NCI-H774 (cell line): Measurements from ENCODE around the gene ITGBL1.

Experiments used
- DNase-seq: peaks from one replicate; lab custom pipeline; 2025; lab: John Stamatoyannopoulos, UW

The ITGBL1 gene

DNA sequence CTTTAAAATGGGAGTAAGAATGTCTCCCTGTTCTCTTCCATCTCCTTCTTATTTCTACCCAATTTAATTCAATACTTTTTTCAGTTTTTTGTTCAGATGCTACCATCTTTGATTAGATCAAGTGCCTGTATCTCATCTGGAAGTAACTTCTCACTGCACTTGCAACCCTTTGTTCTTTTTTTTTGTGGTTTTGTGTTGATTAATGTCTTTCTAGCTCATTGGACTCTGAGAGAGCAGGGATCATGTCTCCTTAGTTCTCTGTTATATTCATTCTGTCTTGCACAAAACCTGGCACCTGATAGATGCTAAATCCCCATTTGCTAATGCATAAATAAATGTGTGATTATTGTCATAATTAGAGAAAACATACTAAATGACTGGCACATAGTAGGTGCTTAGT is 834 bp upstream of the ITGBL1 start:
- DNase-seq: no peak

DNA sequence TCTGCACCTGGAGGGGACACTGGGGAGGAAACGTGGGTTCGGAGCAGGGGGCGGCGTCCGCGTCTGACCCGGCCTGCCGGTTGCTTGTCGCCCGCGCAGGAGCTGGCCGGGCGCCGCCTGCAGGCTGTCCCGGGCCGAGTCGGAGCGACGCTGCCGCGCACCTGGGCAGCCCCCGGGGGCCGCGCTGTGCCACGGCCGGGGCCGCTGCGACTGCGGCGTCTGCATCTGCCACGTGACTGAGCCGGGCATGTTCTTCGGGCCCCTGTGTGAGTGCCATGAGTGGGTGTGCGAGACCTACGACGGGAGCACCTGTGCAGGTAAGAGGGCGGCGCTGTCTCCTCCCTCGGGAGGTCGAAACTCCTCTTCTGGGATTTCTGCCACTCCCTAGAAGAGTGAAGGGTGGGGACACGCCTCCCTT is 1.3 kb downstream of the ITGBL1 start:
- no peak for DNase-seq

DNA sequence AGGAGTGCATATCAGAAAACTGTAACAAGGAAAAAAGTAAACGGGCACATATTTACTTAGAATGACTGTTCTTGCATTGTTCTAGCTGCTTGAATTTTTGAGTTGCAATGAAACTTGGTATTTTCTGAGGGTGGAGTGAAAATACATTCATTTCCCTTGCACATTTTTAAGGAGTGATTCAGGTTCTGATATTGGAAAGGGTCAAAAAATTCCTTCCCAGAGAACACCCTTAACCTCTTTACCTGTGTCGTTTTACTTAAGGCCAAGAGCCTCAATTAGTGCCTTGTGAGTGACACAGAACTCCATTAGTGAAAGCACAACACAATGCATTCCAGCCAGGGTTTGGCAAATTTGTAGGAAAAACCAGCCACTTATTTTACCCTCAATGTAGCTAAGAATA is 2.3 kb downstream of the ITGBL1 start:
- DNase-seq: no peak

DNA sequence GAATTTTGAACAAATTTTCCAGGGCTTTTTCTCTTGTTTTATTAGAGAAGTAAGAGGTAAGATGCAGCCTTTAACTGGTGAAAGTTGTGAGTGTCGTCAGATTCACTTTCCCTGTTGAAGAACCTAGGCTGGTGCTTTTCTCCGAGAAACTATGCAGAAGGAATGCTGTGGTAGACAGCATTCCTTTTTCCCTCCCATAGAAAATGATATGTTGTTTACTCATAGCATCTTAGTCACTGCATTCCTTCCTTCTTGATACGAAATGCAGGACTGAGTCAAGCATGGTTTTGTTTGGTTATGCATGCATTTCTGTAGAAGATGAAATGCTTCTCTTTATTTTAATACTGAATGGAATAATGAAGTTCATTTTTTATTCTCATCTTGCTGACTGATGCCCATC is 3.4 kb downstream of the ITGBL1 start:
- DNase-seq: no peak

DNA sequence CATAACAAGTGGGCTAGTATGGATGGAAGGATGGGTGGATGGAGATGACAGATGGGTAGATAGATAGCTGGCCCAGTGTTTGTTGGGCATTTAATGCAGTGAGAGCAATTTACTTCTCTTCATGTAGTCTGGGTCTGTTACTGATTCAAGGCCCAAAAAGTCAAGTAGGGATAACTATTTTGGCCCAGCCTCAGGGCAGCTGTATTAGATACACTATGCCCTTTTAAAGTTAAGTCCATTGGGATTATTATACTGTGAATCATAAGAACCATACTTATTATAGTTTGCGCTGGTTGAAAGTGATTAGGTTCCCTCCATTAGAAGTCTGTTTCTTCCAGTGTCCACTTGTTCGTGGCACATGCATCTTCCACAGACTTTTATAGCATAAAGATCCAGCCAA is 4.7 kb downstream of the ITGBL1 start:
- DNase-seq: no peak

DNA sequence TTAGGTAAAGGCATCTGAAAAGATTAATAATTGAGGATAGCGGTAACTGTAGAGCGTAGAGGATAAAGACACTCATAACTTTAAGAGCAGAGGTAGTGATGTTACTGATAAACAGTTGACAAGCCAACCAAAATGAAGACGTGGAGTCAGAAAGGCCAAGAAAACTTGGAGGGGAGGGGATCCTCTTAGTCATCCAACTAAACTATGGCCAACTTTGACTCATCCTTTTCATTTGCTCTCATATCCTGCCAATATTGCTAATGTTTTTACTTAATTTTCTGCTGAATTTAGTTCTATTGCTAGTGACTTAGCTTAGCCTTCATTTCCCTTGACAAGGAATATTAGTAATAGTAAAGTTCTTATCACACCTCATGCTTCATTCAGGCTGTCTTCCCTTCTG is 13.4 kb downstream of the ITGBL1 start:
- no peak for DNase-seq

DNA sequence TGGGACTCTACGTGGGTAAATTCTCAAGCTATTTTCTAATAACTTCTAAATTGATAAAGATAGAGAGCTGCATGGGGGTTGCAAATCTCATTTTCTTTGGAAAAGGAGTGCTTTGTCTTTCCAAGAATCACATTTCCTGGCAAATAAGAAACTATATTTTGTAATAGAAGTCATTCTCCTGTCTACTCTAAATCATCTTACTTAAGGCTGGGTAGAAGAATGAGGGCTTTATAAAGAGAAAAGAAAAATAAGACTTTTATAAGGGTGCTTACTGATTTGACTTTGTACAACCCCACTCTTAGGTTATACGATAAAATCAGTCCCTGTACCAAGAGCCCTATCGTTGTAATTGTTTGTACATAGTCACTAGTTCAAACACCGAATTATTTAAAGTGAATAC is 14.9 kb downstream of the ITGBL1 start:
- no peak for DNase-seq

DNA sequence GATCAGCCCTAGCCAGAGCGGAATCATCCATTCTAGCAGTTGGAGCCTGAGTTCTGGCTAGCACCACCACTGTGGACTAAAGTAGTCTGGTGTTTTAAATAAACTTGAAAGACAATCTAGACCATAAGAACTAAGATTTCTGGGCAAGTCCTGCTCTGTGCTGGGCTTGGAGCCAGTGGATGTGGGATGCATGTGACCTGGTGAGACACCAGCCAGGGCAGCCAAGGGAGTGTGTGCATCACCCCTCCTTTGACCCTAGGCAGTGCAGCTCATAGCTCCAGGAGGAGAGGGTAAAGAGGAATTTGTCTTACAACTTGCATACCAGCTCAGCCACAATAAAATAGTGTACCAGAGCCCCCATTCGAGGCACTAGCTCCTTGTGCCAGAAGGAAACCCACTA is 21.0 kb downstream of the ITGBL1 start:
- no peak for DNase-seq

DNA sequence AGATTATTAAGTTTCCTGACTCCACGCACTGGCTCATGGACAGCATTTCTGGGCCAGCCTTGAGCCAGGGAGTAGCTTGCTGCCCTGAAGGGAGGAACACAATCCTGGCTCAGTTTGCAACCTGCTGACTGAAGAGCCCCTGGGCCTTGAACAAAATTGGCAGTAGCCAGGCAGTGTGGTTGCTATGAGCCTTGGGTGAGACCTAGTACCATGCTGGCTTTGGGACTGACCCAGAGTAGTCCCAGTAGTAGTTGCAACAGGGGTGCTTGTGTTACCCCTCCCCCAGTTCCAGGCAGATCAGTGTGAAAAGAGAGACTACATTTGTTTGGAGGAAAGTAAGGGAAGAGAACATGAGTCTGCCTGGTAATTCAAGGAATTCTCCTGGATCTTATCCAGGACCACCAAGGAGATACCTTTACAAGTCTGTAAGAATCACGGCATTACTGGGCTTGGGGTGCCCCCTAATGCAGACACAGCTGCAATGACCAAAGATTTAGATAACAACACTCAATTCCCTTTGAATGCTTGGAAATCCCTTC is 22.0 kb downstream of the ITGBL1 start:
- no peak for DNase-seq

DNA sequence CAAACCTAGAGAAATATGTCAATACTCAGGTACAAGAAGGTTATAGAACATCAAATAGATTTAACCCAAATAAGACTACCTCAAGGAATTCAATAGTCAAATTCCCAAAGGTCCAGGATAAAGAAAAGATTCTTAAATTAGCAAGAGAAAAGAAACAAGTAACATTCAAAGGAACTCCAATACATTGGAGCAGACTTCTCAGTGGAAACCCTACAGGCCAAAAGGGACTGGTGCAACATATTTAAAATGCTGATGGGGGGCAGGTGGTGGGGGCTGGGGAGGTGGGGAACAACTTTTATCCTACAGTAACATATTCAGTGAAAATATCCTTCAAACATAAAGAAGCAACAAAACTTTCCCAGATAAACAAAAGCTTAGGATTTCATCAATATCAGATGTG is 23.1 kb downstream of the ITGBL1 start:
- DNase-seq: no peak

DNA sequence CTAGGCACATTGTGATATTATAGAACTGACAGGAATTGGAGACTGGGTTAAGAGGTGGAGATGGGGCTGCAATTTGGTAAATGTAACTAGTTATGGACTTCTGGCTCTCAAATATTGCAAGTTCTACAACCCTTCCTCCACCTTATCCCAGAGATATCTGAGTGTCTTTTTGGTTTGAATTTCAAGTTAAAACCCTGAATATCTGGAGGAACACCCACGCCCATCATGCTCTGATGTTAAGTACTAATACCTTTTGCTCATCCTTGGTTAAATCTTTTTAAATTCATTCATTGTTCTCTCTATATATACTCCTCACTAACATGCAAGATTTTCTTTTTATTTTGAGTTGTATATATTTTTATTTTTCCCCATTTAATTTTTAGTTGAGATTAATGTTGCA is 28.9 kb downstream of the ITGBL1 start:
- no peak for DNase-seq

DNA sequence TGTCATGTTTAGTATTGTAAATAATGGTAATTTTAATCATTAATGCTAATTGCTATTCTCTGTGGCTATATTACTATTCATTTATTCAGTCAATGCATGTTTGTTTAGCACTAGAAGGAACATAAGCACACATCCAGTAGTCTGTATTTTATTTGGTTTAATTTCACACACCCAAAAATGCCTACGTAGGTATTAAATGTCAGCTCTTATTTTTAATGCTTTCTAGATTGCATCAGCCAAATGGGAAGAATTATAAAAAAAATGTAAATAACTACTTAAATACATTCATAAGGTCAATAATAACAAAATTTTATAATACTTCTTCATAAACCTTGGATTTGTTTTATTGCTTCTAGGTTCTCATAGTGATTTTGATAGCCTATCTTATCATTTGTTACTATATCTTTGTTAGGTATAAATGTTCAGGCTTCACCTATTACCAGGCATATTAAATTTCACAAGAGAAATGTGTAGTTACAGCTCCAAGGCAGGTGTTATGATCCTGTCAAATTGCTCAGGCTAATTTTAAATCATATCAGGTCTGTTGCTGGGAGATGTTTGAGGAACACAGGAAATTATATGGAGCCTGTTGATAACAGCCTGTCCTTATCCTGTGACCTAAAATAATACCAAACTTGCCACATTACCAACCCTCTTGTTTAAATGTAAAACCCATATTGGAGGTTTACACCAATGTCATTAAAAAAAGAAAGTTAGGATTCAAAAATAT is 34.4 kb downstream of the ITGBL1 start:
- no peak for DNase-seq

DNA sequence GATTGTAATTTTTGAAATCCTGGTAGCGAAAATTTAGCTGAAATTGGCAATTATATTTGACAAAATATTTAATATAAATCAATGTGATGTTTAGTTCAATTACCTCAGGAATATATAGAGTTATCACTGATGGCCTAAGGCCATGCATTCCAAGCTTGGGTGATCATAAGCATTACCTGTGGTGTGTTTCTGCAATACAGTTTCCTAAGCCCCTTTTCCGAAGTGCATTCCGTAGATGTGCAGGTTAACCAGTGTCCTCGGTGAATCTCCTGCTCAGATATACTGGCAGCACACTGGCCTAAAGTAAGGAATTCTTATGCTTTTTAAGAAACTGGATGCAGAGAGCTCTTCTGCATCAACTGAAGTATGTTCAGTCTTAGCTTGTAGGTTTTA is 35.0 kb downstream of the ITGBL1 start:
- no peak for DNase-seq

DNA sequence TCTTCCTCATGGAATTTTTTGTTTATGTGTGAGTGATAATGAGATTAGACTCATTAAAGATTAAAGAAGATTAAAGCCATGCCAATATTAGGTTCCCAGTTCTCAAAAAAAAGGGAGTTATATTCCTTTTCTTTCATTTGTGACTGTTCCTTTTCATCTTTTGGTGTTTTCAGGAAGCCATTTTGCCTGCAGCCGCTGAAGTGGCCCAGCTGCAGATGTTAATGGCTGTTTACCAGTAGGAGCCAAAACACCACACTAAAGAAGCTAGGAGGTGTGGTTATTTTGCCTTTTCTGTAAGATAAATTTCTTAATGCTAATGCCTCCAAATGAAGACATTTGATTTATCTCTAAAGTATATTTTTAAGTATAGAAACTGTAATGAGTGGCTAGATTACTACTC is 36.3 kb downstream of the ITGBL1 start:
- DNase-seq: no peak

DNA sequence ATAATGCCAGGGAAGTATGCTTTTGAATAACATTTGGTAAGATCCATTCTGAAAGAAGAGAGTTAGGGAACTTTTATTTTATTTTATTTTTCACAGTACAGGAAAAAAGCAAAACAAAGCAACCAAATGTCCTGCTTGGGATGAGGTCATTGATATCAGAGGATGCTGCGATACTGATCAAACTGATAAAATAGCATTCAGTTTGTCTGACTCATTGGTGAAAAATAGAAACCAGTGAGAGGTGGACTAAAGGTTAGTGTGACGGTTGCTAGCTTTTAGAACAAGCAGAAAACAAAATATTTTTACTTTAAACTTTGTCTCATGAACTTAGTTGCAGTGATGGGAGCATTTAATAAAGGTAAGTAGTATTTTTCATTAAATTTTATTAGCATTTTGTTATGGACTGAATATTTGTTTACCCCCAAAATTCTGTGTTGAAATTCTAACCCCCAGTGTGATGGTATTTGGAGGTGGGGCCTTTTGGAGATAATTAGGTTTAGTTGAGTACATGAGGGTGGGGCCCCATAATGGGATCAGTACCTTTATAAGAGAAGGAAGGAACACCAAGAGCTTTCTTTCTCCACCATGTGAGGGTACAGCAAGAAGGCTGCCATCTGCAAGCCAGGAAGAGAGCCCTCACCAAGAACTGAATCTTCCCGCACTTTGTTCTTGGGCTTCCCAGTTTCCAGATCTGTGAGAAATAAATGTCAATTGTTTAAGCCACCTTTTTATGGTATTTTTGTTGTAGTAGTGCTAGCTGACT is 37.3 kb downstream of the ITGBL1 start:
- no peak for DNase-seq

DNA sequence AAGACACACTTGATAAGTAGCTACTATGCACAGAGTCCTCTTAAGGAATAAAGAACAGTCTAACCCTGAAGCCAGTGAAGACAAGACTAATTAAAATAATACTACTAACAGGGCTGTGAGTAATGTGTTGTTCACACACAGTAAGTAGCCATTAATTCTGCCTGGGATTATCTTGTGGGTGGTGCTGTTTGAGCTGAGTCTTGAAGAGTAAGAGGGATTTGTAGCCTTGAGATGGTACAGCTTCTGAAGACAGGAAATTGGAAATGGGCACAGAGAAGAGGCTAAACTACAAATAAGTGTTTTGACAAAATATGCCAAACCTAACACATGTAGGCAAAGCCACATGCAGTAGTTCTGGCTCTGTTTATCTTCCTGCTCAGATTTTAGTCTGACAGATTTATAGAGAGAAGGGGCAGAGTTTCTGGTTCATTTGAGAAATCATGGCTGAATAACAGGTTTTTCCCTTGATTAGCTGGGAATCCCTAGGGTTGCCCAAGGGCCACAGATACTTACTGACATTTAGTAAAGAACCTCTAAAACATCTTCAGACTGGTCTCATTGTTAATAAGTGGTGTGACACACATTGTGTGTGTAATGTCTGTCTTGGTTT is 38.0 kb downstream of the ITGBL1 start:
- DNase-seq: no peak

DNA sequence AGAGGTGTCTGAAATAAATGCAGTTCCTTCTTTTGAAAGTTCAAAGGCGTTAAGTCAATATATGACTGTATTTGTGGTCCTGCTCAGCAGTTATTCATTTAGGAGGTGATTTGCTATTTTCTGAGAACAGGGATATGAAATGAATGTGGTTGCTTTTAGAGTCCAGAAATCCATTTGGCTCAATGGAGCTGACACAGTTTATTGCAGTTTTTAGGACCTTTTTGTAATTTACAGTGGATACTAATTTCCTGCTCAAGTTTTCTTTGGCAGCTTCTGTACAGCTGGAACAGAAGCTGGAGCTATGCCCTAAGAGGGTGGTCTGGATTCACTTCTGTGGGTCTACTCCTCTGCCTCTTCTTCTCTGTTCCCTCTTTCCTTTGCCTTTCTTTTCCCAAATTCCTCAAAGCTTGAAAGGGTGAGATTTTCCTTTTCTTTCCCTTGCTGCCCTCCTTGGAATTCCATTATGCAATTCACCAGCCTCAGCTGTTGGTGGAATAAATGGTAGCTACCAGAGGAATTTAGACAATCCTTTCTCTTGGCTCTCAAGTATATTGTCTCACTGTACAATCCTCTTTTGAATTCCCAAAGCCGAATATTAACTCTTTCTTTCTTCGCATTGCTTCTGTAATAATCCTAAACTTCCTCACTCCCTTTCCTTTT is 39.9 kb downstream of the ITGBL1 start:
- no peak for DNase-seq

DNA sequence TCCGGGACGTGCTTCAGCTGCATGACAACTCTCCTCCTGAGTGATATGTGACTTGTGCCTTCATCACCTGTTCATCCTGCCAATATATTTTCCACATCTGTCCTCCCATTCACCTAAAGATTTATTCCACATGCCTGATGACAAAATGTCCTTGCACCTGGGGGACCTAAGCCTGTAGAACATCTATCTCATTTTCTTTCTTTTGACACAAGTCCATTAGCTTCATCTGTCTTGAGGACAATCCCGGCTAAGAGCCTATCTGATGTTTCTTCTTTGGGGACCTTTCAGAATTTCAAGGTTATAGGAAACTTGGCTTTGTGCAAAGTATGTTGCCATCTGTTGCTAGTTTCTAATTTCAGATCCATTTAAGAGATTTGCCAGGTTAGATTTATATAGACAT is 41.1 kb downstream of the ITGBL1 start:
- no peak for DNase-seq

DNA sequence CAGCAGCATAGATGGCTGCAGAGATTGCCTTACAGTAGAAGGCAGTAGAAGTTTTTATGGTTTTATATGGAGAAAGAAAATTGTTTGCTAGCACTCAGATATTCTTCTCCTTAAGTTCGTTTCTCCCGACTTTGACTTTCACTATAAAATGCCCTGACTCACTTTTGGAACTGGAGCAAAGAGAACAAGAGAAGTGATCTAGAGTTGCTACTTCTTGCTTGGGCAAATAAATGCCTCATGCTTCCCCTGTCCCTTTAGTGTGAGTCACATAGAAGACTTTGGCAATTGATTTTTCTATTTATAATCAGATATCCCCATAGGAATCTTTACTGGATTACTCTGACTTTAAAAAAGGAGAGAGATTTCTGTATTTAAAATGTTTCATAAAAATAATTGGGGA is 46.9 kb downstream of the ITGBL1 start:
- no peak for DNase-seq

DNA sequence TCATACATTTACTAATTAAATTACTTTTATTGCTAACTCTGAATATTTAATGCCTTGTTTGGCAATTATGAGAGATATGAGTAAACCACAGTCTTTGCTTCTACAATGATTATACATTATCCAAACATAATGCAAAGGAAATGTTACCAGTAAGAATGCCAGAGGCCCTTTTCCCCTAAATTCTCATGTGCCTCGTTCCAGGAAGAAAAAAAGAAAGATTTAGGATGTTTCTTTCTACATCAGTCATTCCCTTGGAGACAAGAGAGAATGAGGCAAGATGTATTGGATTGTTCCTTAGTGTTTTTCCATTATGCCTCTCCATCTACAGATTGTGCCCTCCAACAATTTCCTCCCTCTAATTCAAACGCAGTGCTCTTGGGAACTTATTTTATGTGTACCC is 50.1 kb downstream of the ITGBL1 start:
- no peak for DNase-seq

DNA sequence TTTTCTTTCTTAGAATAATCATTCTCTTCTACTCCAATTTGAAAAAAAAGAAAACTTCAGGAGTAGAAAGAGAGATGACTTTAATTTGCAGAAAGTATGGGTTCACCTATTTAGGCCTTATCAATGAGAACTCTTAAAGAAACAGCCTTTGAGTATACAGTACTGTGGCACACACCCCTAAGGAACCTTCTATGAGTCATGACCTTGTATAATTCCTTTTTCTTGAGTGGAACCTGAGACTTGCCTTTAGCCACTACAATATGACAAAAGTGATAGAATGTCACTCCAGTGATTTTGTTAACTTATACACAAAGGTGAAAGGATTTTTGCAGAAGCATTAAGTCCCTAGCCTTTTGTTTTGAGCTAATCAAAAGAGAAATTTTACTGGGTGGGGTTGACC is 58.7 kb downstream of the ITGBL1 start:
- DNase-seq: no peak

DNA sequence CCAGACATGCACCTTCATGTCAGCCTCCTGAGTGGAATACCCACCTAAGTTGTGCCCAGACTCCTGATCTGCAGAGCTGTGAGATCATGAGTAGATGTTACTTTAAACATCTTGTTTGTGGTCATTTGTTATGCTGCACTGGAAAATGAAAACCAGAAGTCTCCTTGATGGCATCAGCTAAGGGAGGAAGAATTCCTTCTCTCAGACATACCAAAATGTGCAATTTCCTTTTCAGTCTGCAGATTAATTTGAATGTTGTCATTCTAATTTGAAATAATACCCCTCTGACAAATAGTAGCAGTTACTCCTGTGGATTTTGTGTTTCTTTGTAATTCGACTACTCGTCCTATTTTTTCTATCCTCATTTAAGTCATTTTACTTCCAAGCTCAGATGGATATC is 59.3 kb downstream of the ITGBL1 start:
- no peak for DNase-seq

DNA sequence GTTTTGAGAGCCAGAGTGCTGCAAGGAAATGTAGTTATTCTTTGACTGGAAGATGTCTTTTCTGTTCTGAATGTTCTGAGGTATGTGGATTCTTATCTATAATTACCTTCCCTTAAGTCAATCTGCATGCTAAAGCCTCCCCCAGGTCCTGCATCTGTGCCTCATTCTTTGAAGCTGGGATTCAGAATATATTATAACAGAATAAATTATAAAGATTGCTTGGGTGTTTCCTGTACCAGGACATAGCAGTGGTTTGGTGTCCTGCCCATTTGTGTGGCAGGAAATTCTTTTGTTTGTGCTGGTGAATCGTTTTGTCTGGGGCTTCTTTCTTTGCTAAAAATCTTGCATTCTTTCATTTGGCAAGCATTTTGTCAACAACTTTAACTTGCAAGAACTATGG is 60.2 kb downstream of the ITGBL1 start:
- no peak for DNase-seq
